ENCODE data around the gene MUCL3.

GRCh38 chr6:30945281-30945680 lies 4.5 kb downstream of the MUCL3 start:
- no peak for TF ChIP-seq CTCF (IDR thresholded peaks at IDR 0.05)
- TF ChIP-seq POLR2A (IDR thresholded peaks at IDR 0.05), result no peak
